ENCODE results near the gene RSRC1.
"Not testable (repeated sequence)": the region's sequence is repeated elsewhere in the genome, so short reads cannot be mapped to it uniquely, and the experiment has no call there.

The RSRC1 gene

GRCh38 chr3:158120330-158120729 is 10.4 kb downstream of the RSRC1 start:
- no peak overlapping the region for H3K4me3 ChIP-seq
- no peak overlapping the region for H3K27ac ChIP-seq

DNA sequence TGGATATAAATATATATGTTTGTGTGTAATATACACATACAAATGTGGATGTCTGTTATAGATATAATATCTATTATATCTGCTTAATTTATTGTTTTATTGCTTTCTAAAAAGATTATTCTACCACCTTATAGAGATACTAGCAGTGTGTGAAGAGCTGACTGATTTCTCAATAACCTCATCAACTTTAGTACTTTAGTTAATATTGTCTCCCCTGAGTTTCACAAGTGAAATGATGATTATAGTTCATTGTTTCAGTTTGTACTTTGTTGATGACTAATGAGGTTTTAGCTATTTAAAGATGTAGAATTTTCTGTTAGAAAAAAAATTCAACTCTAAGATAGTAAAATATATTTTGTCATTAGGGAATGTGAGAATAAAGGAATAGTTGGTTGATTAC is 11.4 kb downstream of the RSRC1 start:
- H3K27ac ChIP-seq: no peak overlapping the region
- H3K4me3 ChIP-seq: no peak overlapping the region

DNA sequence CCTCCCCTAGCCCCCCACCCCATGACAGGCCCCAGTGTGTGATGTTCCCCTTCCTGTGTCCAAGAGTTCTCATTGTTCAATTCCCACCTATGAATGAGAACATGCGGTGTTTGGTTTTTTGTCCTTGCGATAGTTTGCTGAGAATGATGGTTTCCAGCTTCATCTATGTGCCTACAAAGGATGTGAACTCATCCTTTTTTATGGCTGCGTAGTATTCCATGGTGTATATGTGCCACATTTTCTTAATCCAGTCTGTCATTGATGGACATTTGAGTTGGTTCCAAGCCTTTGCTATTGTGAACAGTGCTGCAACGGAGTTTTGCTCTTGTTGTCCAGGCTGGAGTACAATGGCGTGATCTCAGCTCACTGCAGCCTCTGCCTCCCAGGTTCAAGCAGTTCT is 12.8 kb downstream of the RSRC1 start:
- not testable (repeated sequence) for H3K4me3 ChIP-seq, H3K27ac ChIP-seq

DNA sequence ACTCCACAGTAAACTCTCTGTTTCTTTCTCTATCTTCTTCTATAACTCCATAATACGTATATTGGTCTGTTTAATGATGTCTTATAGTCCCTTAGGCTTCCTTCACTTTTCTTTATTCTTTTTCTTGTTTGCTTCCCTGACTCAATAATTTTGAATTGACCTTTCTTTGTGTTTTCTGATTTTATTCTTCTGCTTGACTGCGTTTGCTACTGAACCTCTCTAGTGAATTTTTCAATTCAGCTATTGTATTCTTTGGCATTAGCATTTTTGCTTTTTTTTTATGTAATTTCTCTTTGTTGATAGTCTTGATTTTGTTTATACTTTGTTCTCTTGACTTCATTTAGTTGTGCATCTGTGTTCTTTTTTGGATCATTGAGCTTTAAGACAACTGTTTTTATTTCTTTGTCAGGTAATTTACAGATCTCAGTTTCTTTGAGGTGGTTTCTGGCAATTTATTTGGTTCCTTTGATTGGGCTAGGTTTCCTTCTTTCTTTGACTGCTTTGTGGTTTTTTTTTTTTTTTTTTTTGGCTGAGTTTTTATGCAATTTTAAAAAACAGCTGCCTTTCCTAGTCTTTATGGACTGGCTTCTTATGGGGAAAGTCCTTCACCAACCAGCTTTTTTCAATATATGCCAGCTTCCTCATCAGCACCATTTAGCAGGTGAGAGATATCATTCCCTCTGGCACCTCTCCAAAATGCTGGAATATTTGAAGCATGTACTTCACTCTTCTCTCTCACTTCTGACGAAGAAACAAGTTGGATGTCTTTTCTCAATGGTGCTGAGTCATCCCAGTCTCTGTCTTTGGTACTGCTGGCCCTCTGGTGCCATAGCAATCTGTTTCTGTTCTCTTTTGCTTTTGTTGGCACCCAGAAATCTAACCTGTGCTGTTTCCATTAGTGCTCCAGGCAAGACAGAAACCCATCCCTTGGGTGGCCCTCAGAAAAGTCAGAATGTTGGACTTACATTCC is 17.6 kb downstream of the RSRC1 start:
- Histone ChIP-seq H3K4me3 (no peak overlapping the region), H3K27ac (no peak overlapping the region)

DNA sequence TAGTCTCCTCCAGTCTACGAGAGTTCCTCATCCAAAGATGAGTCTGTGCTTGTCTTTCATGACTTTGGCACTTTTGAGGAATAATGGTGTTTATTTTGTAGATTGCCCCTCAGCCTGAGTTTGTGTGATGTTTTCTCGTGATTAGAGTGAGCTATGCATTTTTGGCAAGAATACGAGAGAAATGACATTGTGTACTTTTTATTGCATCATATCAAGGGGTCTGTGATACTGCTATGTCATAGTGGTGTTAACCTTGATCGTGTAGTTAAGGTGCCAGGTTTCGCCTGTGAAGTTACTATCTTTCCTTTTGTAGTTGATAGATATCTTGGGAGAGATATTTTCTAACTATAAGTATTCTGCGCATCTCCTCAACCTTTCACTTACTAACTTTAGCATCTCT is 18.9 kb downstream of the RSRC1 start:
- Histone ChIP-seq H3K27ac (no peak overlapping the region), H3K4me3 (no peak overlapping the region)

DNA sequence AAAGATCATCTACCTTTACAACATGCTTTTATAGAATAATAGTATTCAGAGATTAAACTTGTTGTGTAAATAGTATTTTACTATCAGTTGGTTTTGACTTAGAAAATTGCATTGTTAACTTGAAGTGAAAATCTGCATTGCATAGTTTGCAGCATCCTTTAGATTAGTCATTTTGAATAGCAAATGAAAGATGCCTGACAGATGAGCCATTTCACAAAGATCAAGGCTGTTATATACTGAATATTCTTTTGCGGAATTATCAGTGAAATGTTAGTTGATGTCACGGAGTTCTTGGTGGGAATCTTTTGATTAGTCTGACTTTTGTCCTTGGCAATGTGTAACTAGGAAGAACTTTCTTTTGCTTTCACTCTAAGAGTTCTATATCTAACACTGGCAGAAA is 24.5 kb downstream of the RSRC1 start:
- H3K27ac ChIP-seq: no peak overlapping the region
- no peak overlapping the region for H3K4me3 ChIP-seq

DNA sequence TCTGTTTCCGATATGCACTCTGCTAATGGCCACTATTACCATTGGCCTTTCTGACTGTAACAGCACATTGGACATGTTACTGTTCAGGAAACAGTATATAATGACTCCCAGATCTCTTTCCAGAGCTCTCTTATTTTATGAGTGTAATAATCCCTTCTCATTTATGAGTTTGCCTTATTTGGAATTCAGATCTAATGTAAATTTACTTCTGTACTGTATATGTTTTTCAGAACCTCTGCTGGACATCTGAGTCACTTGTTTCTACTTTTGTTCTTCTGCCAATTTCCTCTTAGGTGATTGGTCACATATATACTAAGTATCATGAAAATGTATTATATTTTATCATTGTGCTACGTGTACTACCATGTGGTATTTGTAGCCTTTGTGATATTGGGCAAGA is 30.5 kb downstream of the RSRC1 start:
- Histone ChIP-seq H3K27ac (no peak overlapping the region), H3K4me3 (no peak overlapping the region)

GRCh38 chr3:158148218-158148617 is 38.3 kb downstream of the RSRC1 start:
- no peak overlapping the region for H3K4me3 ChIP-seq
- H3K27ac ChIP-seq: no peak overlapping the region

DNA sequence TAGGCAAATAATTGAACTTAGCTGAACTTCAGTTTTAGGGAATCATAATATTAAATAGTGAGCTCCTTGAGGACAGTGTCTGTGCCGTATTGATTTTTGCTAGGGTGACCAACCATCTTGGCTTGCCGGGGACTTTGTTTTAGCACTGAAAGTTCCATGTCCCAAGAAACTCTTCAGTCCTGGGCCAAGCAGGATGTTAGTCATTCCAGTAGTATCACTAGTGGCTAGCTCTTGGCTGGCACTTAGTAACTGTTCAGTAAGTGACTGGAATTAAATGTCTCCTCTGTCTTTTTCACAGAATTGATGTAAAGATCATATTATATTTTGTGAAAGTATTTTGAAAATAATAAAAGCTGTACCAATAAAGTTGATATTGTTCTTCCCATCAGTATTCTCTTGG is 42.3 kb downstream of the RSRC1 start:
- Histone ChIP-seq H3K27ac (no peak overlapping the region), H3K4me3 (no peak overlapping the region)

DNA sequence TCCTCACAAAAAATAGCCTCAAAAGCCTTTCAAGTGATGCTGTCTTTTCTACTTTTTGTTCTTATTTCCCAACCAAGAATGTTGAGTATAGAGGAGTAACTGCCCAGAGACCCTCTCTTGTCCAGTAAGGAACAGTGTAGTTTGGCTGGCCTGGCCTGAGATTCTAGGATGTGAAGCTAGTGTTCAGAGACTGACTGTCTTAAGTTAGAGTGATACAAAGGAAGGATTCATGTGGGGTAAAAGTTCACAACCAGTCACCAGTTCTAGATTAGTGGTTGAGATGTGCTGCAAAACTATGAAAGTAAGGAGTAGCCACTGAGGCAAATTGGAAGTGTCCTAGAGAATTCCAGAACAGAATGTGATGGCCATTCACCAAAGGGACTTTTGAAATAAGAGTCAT is 49.1 kb downstream of the RSRC1 start:
- Histone ChIP-seq H3K27ac (no peak overlapping the region), H3K4me3 (no peak overlapping the region)

GRCh38 chr3:158159714-158160113 is 49.8 kb downstream of the RSRC1 start:
- Histone ChIP-seq H3K27ac (no peak overlapping the region), H3K4me3 (no peak overlapping the region)

- H3K27ac ChIP-seq: peak overlapping the region in 4 of 21 experiments; percentile 6 to 42 (median 18)
These were observed 51.1 kb downstream of the RSRC1 start for GRCh38 chr3:158160958-158161357.

DNA sequence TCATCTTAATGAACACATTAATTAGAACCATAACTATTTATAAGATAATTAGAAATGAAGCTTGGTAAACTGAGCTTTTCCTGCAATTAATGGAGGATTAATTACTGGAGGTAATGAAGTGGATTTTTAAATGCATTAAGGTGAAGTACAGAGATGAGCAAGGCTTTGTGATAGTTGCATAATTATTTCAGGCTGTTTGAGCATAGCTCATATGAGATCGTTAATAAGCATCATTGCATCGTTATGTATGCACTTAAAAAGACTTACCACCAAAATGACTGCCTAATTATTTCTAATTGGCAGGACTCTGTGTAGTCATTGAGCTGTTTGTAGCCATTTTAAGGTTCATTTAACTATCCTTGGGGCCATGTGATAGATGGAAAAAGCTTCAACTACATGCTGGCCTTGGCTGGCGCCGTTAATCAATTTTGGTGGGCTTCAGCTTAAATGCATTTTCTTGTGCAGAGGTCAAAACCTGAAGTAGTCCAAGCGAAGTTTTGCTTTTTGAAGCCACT is 55.3 kb downstream of the RSRC1 start:
- no peak overlapping the region for H3K27ac ChIP-seq
- H3K4me3 ChIP-seq: no peak overlapping the region

More at GRCh38 chr3:158160958-158161357, 51.1 kb downstream of the RSRC1 start:
- no peak overlapping the region for H3K4me3 ChIP-seq

- H3K4me3 ChIP-seq: no peak overlapping the region
- H3K27ac ChIP-seq: no peak overlapping the region
These were observed 55.8 kb downstream of the RSRC1 start for GRCh38 chr3:158165730-158166129.

DNA sequence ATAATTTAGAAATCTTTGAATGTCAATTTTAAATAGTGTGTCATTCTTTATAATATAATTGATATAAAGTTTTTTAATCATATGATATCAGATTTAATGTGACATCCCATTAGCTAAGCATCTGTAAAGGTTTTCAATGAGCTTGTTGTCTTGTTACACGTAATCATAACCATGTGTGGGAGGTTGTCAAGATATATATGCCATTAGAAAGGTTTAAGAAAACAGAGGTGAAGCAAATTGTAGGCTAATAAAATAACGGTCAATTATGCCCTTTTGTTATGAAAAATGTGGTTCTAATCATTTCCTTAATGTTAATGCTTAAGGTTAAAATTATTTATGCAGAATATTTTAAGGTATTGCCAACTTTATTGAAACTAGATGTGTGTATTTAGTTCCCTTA is 56.3 kb downstream of the RSRC1 start:
- Histone ChIP-seq H3K4me3 (no peak overlapping the region), H3K27ac (no peak overlapping the region)

GRCh38 chr3:158167737-158168557 is 58.1 kb downstream of the RSRC1 start:
- peak overlapping the region in 2 of 21 experiments; percentile 13 to 20 for H3K27ac ChIP-seq
- H3K4me3 ChIP-seq: no peak overlapping the region

DNA sequence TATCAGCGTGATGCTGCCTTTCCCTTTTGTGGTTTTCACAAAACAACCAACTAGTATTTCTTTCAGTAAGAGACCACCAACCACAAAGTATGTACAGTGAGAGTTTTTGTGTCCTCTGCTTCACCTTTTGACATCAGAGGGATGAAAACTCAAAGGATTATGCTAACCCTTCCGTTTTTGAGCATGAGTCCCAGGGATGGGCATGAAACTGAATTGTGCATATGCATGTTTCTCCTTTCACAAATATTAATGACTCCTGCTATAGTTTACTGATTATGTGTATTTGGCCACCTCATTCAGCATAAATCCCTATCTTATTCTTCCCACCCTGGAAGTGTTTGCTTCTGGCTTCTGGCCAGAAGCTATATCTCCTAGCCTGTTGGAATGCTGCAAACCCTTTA is 59.2 kb downstream of the RSRC1 start:
- Histone ChIP-seq H3K27ac (peak overlapping the region in 1 of 21 experiments; percentile 30), H3K4me3 (no peak overlapping the region)

DNA sequence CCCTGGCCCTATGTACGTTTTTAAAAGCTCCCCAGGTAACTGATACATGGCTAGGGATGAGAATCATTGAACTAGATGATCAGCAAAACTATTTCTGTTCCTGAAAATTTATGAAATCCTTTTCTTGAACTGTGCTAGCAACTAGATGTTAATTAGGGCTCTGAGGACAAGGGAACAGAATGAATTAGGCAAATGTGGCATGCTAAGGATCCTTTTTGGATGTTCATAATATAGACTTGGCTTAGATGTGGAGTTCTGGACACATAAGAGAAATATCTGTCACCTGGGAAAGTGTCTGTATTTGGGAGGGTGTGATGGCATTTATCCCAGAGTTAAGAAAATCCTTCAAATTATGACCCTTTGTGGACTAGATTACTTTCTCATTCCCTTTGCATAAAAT is 71.2 kb downstream of the RSRC1 start:
- Histone ChIP-seq H3K4me3 (no peak overlapping the region), H3K27ac (no peak overlapping the region)

- Histone ChIP-seq H3K27ac (no peak overlapping the region), H3K4me3 (no peak overlapping the region)
These were observed 75.8 kb downstream of the RSRC1 start for GRCh38 chr3:158185711-158186110.

DNA sequence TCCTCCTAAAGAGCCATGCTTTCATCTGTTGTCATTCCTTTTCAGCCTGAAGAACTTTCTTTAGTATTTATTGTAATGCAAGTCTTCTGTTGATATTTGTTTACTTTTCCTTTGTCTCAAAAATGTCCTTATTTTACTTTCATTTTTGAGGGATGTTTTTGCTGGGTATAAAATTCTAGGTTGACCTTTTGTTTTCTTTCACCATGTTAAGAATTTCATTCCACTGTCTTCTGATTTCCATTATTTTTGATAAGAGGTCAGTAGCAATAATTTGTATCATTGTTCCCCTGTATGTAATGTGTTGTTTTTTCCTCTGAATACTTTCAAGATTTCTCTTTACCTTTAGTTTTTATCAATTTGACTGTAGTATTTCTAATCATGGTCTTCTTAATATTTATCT is 91.1 kb downstream of the RSRC1 start:
- no peak overlapping the region for H3K4me3 ChIP-seq
- no peak overlapping the region for H3K27ac ChIP-seq

- H3K4me3 ChIP-seq: no peak overlapping the region
These were observed 95.4 kb downstream of the RSRC1 start for GRCh38 chr3:158205324-158205723.

More at GRCh38 chr3:158205324-158205723, 95.4 kb downstream of the RSRC1 start:
- no peak overlapping the region for H3K27ac ChIP-seq

Data from skin epidermis (tissue), 12 donors.